Trophoblast cell (in vitro differentiated cells and primary cell): ENCODE results near the gene C16orf89.

Experiments used
- DNase-seq, 2 donors: peaks; one replicate each; pipeline ENCODE4 v3.0.0-alpha.2; 2016
- H2AFZ ChIP-seq: 2 replicates; pipeline ENCODE4 v1.6.1; 2013; ENCODE audit warnings: low read length, moderate library complexity, mild to moderate bottlenecking; ENCODE audit not compliant: insufficient read depth, poor library complexity
- H2AK5ac ChIP-seq: 2 replicates; pipeline ENCODE4 v1.6.1; 2013; ENCODE audit warnings: mild to moderate bottlenecking, low read length
- H2BK120ac ChIP-seq: 2 replicates; pipeline ENCODE4 v1.6.1; 2013; ENCODE audit warnings: low read length, mild to moderate bottlenecking, moderate library complexity; ENCODE audit not compliant: insufficient read depth, poor library complexity
- H2BK12ac ChIP-seq: 2 replicates; pipeline ENCODE4 v1.6.1; 2013; ENCODE audit warnings: mild to moderate bottlenecking, low read length, moderate library complexity
- H2BK5ac ChIP-seq: 2 replicates; pipeline ENCODE4 v1.6.1; 2013; ENCODE audit warnings: low read length, low read depth, moderate library complexity, mild to moderate bottlenecking; ENCODE audit not compliant: poor library complexity
- H3K14ac ChIP-seq: 2 replicates; pipeline ENCODE4 v1.6.1; 2013; ENCODE audit warnings: mild to moderate bottlenecking, low read length
- H3K18ac ChIP-seq: 2 replicates; pipeline ENCODE4 v1.6.1; 2013; ENCODE audit warnings: mild to moderate bottlenecking, low read length
- H3K23ac ChIP-seq: 2 replicates; pipeline ENCODE4 v1.6.1; 2013; ENCODE audit warnings: low read length
- H3K27ac ChIP-seq: 2 replicates; pipeline ENCODE4 v1.5.1; 2013; ENCODE audit warnings: low read depth, mild to moderate bottlenecking, inconsistent platforms, low read length, moderate library complexity
- H3K27me3 ChIP-seq: 2 replicates; pipeline ENCODE4 v1.6.1; 2013; ENCODE audit warnings: inconsistent platforms, mild to moderate bottlenecking, low read length, moderate library complexity; ENCODE audit not compliant: insufficient read depth
- H3K36me3 ChIP-seq, 2 experiments: 1 replicate in 1 of 2; 2 replicates in 1 of 2; pipeline ENCODE4 v1.6.1; 2013; ENCODE audit warnings: low read length in 2 of 2, mild to moderate bottlenecking in 2 of 2, moderate library complexity in 1 of 2; ENCODE audit not compliant: insufficient read depth in 2 of 2, control insufficient read depth in 1 of 2
- H3K4ac ChIP-seq: 2 replicates; pipeline ENCODE4 v1.6.1; 2013; ENCODE audit warnings: low read depth, mild to moderate bottlenecking, low read length, moderate library complexity
- H3K4me1 ChIP-seq, 2 experiments: 1 replicate in 1 of 2; 2 replicates in 1 of 2; pipeline ENCODE4 v1.6.1; 2013; ENCODE audit warnings: low read length in 2 of 2, mild to moderate bottlenecking in 2 of 2, moderate library complexity in 1 of 2; ENCODE audit not compliant: insufficient read depth in 2 of 2, control insufficient read depth in 1 of 2
- H3K4me2 ChIP-seq: 2 replicates; pipeline ENCODE4 v1.6.1; 2013; ENCODE audit warnings: inconsistent platforms, mild to moderate bottlenecking, low read length, moderate library complexity
- H3K4me3 ChIP-seq: 2 replicates; pipeline ENCODE4 v1.5.1; 2013; ENCODE audit warnings: mild to moderate bottlenecking, low read depth, low read length, inconsistent platforms
- H3K79me1 ChIP-seq: one replicate; pipeline ENCODE4 v1.6.1; 2013; ENCODE audit warnings: low read length
- H3K79me2 ChIP-seq: 2 replicates; pipeline ENCODE4 v1.6.1; 2013; ENCODE audit warnings: low read length, mild to moderate bottlenecking; ENCODE audit not compliant: control insufficient read depth, insufficient read depth, poor library complexity
- H3K9ac ChIP-seq: 2 replicates; pipeline ENCODE4 v1.6.1; 2013; ENCODE audit warnings: mild to moderate bottlenecking, low read length
- H3K9me3 ChIP-seq: 2 replicates; pipeline ENCODE4 v1.6.1; 2013; ENCODE audit warnings: low read depth, mild to moderate bottlenecking, control low read depth, inconsistent platforms, low read length; ENCODE audit not compliant: insufficient read depth
- H4K12ac ChIP-seq: 2 replicates; pipeline ENCODE4 v1.6.1; 2013; ENCODE audit warnings: low read depth, mild to moderate bottlenecking, low read length, moderate library complexity
- H4K8ac ChIP-seq: 2 replicates; pipeline ENCODE4 v1.6.1; 2013; ENCODE audit warnings: low read depth, mild to moderate bottlenecking, low read length, moderate library complexity
- H4K91ac ChIP-seq: one replicate; pipeline ENCODE4 v1.6.1; 2013; ENCODE audit warnings: low read depth, mild to moderate bottlenecking, low read length, moderate library complexity
- WGBS: extraction: QIAGEN DNeasy Blood & Tissue Kit; methylation state at CpG from one replicate; pipeline ENCODE4 v1.1.7; 2013; ENCODE audit warnings: missing lambda C conversion rate; ENCODE audit not compliant: insufficient read length, insufficient coverage; ENCODE audit errors: extremely low coverage; 5-methylcytosine and 5-hydroxymethylcytosine counted together

Gene C16orf89

GRCh38 chr16:5022521-5022920 is 43.2 kb downstream of the C16orf89 start:
- H4K12ac ChIP-seq: no peak overlapping the region
- H2AFZ ChIP-seq: no peak overlapping the region
- H3K18ac ChIP-seq: no peak overlapping the region
- H4K8ac ChIP-seq: no peak overlapping the region
- H3K4ac ChIP-seq: no peak overlapping the region
- H3K9me3 ChIP-seq: peaks cover under 1% of the 10 kb centered on the region
- no peak overlapping the region for H3K9ac ChIP-seq
- no peaks in the 10 kb centered on the region for H3K79me2 ChIP-seq
- H2BK5ac ChIP-seq: no peak overlapping the region
- H3K27ac ChIP-seq: no peak overlapping the region
- WGBS: no CpG with 5 or more reads among the region's 6 CpGs
- H2AK5ac ChIP-seq: no peak overlapping the region
- no peak overlapping the region for H3K14ac ChIP-seq
- no peak overlapping the region for H3K4me2 ChIP-seq
- H3K27me3 ChIP-seq: no peaks in the 10 kb centered on the region
- H3K79me1 ChIP-seq: no peaks in the 10 kb centered on the region
- no peak overlapping the region for H2BK12ac ChIP-seq
- H3K36me3 ChIP-seq: peaks cover 0 to 2% of the 10 kb centered on the region in 2 experiments
- no peak for DNase-seq
- no peak overlapping the region for H4K91ac ChIP-seq
- no peak overlapping the region for H3K4me3 ChIP-seq
- H3K23ac ChIP-seq: no peak overlapping the region
- H3K4me1 ChIP-seq: no peaks in the 10 kb centered on the region
- H2BK120ac ChIP-seq: no peak overlapping the region

DNA sequence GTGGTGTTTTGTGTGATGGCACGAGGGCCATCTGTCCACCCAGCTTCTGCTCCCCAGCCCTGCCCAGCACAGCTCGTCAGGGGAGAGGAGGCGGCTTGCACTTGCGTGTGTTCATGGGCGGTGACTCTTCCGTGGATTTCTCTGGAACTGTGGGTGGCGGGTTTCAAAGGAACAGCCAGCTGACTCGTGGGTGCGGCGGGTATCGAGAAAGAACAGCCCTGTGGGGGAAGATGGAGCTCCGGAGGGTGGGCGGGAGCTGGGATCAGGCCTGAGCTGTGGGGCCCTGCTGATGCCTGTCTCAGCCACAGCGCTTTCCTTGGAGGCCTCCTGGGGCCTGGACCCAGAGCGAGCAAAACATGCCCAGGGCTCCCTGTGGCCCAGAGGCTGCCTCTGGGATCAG is 45.2 kb downstream of the C16orf89 start:
- H3K27ac ChIP-seq: no peak overlapping the region
- H2AK5ac ChIP-seq: no peak overlapping the region
- no CpG with 5 or more reads among the region's 15 CpGs for WGBS

DNA sequence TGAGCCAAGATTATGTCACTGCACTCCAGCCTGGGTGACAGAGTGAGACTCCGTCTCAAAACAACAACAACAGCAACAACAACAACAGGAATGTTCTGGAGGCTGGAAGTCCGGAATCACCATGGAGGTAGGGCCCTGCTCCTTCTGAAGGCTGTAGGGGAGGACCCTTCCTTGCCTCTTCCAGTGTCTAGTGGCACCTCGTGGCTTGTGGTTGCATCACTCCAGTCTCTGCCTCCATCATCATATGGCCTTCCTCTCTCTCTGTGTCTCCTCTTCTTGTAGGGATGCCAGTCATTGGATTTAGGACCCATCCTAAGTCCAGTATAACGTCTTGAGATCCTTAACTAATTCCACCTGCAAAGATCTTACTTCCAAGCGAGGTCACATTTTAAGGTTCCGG is 46.0 kb downstream of the C16orf89 start:
- Histone ChIP-seq H3K79me2 (no peaks in the 10 kb centered on the region), H2BK12ac (no peak overlapping the region), H2AFZ (no peak overlapping the region), H3K36me3 (no peaks in the 10 kb centered on the region), H4K91ac (no peak overlapping the region), H2BK5ac (no peak overlapping the region), H3K4me1 (no peaks in the 10 kb centered on the region), H3K9me3 (no peaks in the 10 kb centered on the region), H3K23ac (no peak overlapping the region), H3K18ac (no peak overlapping the region), H3K14ac (no peak overlapping the region), H4K8ac (no peak overlapping the region), H3K27me3 (no peaks in the 10 kb centered on the region), H3K4me2 (no peak overlapping the region), H3K79me1 (no peaks in the 10 kb centered on the region), H3K9ac (no peak overlapping the region), H2BK120ac (no peak overlapping the region), H3K4ac (no peak overlapping the region), H2AK5ac (no peak overlapping the region), H3K4me3 (no peak overlapping the region), H3K27ac (no peak overlapping the region), H4K12ac (no peak overlapping the region)
- no CpG with 5 or more reads among the region's 6 CpGs for WGBS
- no peak for DNase-seq

More for the DNA sequence above, 45.2 kb downstream of the C16orf89 start:
- Histone ChIP-seq H3K18ac (no peak overlapping the region), H3K9ac (no peak overlapping the region), H4K91ac (no peak overlapping the region), H2BK12ac (no peak overlapping the region), H3K4me3 (no peak overlapping the region), H3K4me2 (no peak overlapping the region), H2BK120ac (no peak overlapping the region), H4K12ac (no peak overlapping the region), H3K4ac (no peak overlapping the region), H3K27me3 (no peaks in the 10 kb centered on the region), H3K23ac (no peak overlapping the region), H3K9me3 (no peaks in the 10 kb centered on the region), H3K36me3 (no peaks in the 10 kb centered on the region), H3K14ac (no peak overlapping the region), H3K4me1 (no peaks in the 10 kb centered on the region), H2AFZ (no peak overlapping the region), H3K79me2 (no peaks in the 10 kb centered on the region), H2BK5ac (no peak overlapping the region), H4K8ac (no peak overlapping the region), H3K79me1 (no peaks in the 10 kb centered on the region)
- DNase-seq: no peak

DNA sequence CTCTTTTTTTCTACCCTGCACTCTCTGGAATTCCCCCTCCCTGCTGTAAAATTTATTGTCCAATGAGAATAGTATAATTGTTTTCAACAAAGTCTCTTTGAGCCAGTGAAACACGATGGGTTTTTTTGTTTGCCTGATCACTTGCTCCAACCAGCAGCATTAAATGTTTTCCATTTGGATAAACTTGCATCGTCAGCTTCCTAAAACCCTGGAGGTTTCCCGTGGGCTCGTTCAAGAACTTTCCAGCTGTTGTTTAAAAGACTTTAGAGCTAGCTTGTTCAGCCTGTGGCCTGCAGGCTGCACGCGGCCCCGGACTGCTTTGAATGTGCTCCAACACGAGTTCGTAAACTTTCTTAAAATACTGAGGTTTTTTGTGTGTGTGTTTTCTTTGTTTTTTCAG is 47.0 kb downstream of the C16orf89 start:
- DNase-seq: no peak
- no peaks in the 10 kb centered on the region for H3K36me3 ChIP-seq
- no peak overlapping the region for H3K4me3 ChIP-seq
- H4K8ac ChIP-seq: no peak overlapping the region
- no peaks in the 10 kb centered on the region for H3K27me3 ChIP-seq
- no peak overlapping the region for H3K27ac ChIP-seq
- H3K4me1 ChIP-seq: no peaks in the 10 kb centered on the region
- H3K4ac ChIP-seq: no peak overlapping the region
- no peak overlapping the region for H4K12ac ChIP-seq
- no peak overlapping the region for H3K4me2 ChIP-seq
- no peak overlapping the region for H3K18ac ChIP-seq
- H2AFZ ChIP-seq: no peak overlapping the region
- H3K14ac ChIP-seq: no peak overlapping the region
- H3K79me1 ChIP-seq: no peaks in the 10 kb centered on the region
- no peak overlapping the region for H4K91ac ChIP-seq
- H2BK12ac ChIP-seq: no peak overlapping the region
- H3K9ac ChIP-seq: no peak overlapping the region
- H2BK120ac ChIP-seq: no peak overlapping the region
- no peaks in the 10 kb centered on the region for H3K9me3 ChIP-seq
- H2AK5ac ChIP-seq: no peak overlapping the region
- no peak overlapping the region for H2BK5ac ChIP-seq
- no peak overlapping the region for H3K23ac ChIP-seq
- WGBS: no CpG with 5 or more reads among the region's 9 CpGs
- no peaks in the 10 kb centered on the region for H3K79me2 ChIP-seq

DNA sequence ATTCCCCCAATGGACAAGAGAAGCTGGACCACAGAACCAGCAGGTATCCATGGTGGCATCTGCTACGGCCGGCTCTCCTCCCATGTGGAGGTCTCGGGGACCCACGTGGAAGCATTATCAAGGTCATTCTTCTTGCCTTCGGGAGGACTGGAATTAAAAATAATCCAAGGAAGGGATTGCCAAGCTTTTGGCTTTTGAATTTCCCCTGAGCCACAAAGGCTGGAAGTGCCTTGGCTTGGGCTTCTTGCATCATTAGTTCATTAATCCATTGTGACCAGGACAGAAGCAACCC is 48.1 kb downstream of the C16orf89 start:
- Histone ChIP-seq H3K9me3 (no peaks in the 10 kb centered on the region), H2BK5ac (no peak overlapping the region), H3K79me1 (no peaks in the 10 kb centered on the region), H4K91ac (no peak overlapping the region), H3K36me3 (no peaks in the 10 kb centered on the region), H2AFZ (no peak overlapping the region), H3K4me1 (no peaks in the 10 kb centered on the region), H3K27ac (no peak overlapping the region), H3K23ac (no peak overlapping the region), H3K14ac (no peak overlapping the region), H2BK120ac (no peak overlapping the region), H3K4me3 (no peak overlapping the region), H3K9ac (no peak overlapping the region), H3K4ac (no peak overlapping the region), H3K79me2 (no peaks in the 10 kb centered on the region), H3K27me3 (no peaks in the 10 kb centered on the region), H4K8ac (no peak overlapping the region), H4K12ac (no peak overlapping the region), H2BK12ac (no peak overlapping the region), H3K18ac (no peak overlapping the region), H2AK5ac (no peak overlapping the region), H3K4me2 (no peak overlapping the region)
- no peak for DNase-seq
- no CpG with 5 or more reads among the region's 5 CpGs for WGBS
